NOMO-1 (cell line): Measurements from ENCODE around the gene UBE2N.

ENCODE experiments used
- DNase-seq, 2 experiments: peaks; one replicate each; lab custom pipeline; 2025; ENCODE audit not compliant: unreplicated experiment in 2 of 2; lab: John Stamatoyannopoulos, UW

Gene UBE2N

DNA sequence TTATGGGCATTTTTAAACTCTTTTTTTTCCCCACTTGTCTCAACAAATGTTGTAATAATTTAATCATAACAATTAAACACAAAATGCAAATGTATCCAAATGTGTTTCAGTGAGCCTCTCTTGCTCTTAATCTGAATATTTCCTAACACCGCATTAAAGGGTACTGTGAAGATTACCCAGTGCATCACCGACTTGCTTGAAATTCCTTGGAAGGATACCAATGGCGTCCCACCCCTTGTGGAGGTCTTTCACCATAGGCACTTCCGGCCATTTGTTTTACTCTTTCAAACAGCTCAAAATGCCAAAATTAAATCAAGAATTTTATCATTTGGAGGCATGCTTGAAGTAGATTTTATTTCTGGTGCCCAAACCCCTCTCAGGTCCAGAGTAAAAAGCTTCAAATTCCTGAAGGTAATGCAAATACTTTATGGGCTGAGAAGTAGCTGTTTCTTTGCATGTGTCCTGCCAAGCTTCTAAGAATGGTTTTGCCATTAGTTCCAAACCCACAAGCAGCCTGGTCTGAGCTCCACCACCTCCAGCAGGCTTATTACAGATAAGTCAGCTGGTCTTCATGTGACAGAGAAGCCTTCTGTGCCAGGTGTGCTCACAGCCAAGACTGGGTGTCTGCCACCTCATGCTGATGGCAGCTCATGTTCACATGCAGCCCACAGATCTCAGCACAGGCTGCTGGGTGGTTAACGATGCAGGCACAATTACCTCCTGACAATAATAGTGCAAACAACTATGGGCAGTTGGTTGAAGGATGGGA, 80.4 kb downstream of the UBE2N start:
- no peak for DNase-seq

DNA sequence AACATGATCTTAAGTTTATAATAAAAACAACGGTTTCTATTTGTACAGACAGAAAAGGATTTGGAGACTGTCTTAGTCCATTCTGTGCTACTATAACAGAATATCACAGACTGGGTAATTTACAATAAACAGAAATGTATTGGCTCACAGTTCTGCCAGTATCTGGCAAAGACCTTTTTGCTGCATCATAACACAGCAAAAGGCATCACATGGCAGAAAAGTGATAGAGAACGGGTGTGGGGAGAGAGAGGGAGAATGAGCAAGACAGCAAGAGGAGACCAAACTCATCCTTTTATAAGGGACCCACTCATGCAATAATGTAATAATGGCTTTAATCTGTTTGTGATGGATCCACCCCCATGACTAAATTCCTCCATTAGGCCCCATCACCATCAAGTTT, 81.1 kb downstream of the UBE2N start:
- DNase-seq, result no peak

DNA sequence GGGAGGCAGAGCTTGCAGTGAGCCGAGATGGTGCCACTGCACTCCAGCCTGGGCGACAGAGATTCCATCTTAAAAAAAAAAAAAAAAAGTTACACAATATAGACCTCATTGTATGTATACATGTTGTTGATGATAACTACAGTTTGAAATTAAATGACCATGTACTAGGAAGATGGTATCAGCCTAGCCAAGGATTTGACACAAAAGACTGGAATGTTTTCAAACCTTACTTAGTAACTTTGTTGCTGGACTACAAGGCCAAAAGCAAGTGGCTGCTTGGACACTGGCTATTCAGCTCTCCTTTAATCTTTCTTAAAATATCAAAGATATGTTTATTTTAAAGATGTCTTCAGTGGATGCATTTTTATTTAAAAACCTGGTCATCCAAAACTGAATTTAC, 82.9 kb downstream of the UBE2N start:
- no peak for DNase-seq

DNA sequence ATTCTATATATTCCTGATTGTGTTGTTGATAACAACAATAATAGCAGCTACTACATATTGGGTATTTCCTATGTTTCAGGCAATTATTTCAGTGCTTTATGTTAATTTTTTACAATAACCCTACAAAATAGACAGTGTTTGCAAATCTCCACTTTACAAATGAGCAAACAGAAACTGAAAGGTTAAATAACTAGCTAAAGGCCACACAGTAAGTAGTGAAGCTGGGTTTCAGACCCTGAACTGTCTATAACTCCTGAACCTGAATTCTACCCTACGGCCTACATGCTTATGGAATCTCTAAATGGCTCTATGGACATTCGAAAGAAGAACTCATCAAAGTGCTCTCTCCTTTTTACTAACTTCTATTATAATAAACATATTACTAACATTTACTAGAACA, 83.7 kb downstream of the UBE2N start:
- DNase-seq, result no peak

DNA sequence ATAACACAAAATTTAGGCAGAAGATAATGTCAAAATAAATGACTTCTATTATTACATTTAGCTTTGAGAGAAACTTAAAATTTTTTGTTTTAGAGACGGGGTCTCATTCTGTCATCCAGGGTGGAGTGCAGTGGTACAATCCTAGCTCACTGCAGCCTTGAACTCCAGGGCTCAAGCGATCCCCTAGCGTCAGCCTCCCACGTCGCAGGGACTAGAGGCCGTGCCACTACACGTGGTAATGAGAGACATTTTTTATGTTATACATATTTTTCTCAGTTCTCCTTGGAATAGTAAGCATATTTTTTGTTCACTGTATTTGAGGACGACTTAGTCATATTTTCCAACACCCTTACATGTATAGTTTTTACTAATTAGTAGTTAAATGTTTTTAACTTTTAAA, 85.5 kb downstream of the UBE2N start:
- DNase-seq, result no peak
